HCT116 (cell line): ENCODE results near the gene DPF3. TPM values are rescaled to one million over a fixed set of nuclear protein-coding genes. Genes with fewer than 3 reads are reported as not detected.

ENCODE experiments used
- ATAC-seq: fragments of 200-7000 bp; cut with Tn5 transposase; 2 replicates; pipeline ENCODE4 v1.9.1; 2020; ENCODE audit warnings: mild to moderate bottlenecking, moderate library complexity
- BruUV-seq: library from RNA; stranded (reverse); fragments of 400-500 nt; replicated peaks from 2 replicates; lab custom pipeline; 2021; lab: Mats Ljungman, UMichigan
- CTCF ChIA-PET: fragments of 300-600 bp; sonication (Branson Sonifier 250); formaldehyde crosslinking; loops from one replicate; lab custom pipeline; 2021; ENCODE audit warnings: antibody characterized with exemption; lab: Charles Lee
- POLR2A ChIA-PET: fragments of 300-600, 350-600 bp; sonication (Branson Sonifier 250); formaldehyde crosslinking; loops from one replicate; lab custom pipeline; 2021; ENCODE audit warnings: antibody characterized with exemption; lab: Charles Lee
- RAD21 ChIA-PET, 2 experiments: fragments of 300-600 bp; sonication (Branson Sonifier 250); formaldehyde crosslinking; loops; one replicate each; lab custom pipeline; 2023; ENCODE audit warnings: low total read pairs in 2 of 2; ENCODE audit not compliant: uncharacterized antibody in 2 of 2, unreplicated experiment in 2 of 2, low non-redundant PET in 1 of 2; lab: Charles Lee
- DNase-seq: peaks from one replicate; pipeline ENCODE4 v3.0.0-alpha.2; 2010; ENCODE audit warnings: low read depth, low spot score
- H2AFZ ChIP-seq: fragments of 200-600 bp; shearing (Covaris generic), sonication (generic); 2 replicates; pipeline ENCODE4 v1.6.1; 2017; ENCODE audit warnings: low read depth, mixed run types, mixed read lengths, antibody characterized with exemption, low read length; ENCODE audit not compliant: poor library complexity, severe bottlenecking
- H3K27ac ChIP-seq: 2 replicates; pipeline ENCODE4 v1.5.1; 2012; ENCODE audit warnings: low read depth, low read length
- H3K27me3 ChIP-seq: fragments of 200-600 bp; sonication (generic); 2 replicates; pipeline ENCODE4 v1.6.1; 2016; ENCODE audit warnings: mixed run types, low read length, mixed read lengths; ENCODE audit not compliant: insufficient read depth
- H3K36me3 ChIP-seq, 2 experiments: fragments of 200-500 bp in 1 of 2; fragments of 200-600 bp in 1 of 2; sonication (Bioruptor generic) in 1 of 2; sonication (generic) in 1 of 2; 2 replicates each; pipeline versions ENCODE4 v1.5.1 to v1.6.1; 2014 to 2016; ENCODE audit warnings: low read length in 2 of 2, inconsistent platforms in 1 of 2, mixed read lengths in 1 of 2, mixed run types in 1 of 2; ENCODE audit not compliant: insufficient read depth in 2 of 2, control insufficient read depth in 1 of 2
- H3K4me1 ChIP-seq, 2 experiments: fragments of 200-600 bp in 1 of 2; sonication (generic) in 1 of 2; 2 replicates each; pipeline versions ENCODE4 v1.5.1 to v1.6.1; 2012 to 2017; ENCODE audit warnings: low read length in 2 of 2, inconsistent platforms in 1 of 2, mild to moderate bottlenecking in 1 of 2, mixed read lengths in 1 of 2, mixed run types in 1 of 2, moderate library complexity in 1 of 2; ENCODE audit not compliant: insufficient read depth in 2 of 2, control insufficient read depth in 1 of 2
- H3K4me2 ChIP-seq: fragments of 200-600 bp; sonication (generic); 2 replicates; pipeline ENCODE4 v1.6.1; 2017; ENCODE audit warnings: mixed run types, low read length, mixed read lengths
- H3K4me3 ChIP-seq, 2 experiments: fragments of 200-600 bp in 1 of 2; sonication (generic) in 1 of 2; replicated peaks in 1 of 2; 2 replicates each; pipeline ENCODE4 v1.5.1; 2011 to 2016; ENCODE audit warnings: low read length in 2 of 2, control low read depth in 1 of 2, low read depth in 1 of 2, mild to moderate bottlenecking in 1 of 2, mixed read lengths in 1 of 2, mixed run types in 1 of 2
- H3K79me2 ChIP-seq: fragments of 200-600 bp; sonication (generic); 2 replicates; pipeline ENCODE4 v1.6.1; 2017; ENCODE audit warnings: mild to moderate bottlenecking, mixed run types, low read length, moderate library complexity, mixed read lengths; ENCODE audit not compliant: insufficient read depth
- H3K9ac ChIP-seq: fragments of 200-600 bp; sonication (generic); 2 replicates; pipeline ENCODE4 v1.6.1; 2016; ENCODE audit warnings: low read length, mixed read lengths
- H3K9me2 ChIP-seq: fragments of 200-600 bp; sonication (generic), shearing (Covaris generic); 2 replicates; pipeline ENCODE4 v1.6.1; 2017; ENCODE audit warnings: mixed run types, mild to moderate bottlenecking, moderate library complexity; ENCODE audit not compliant: insufficient read depth
- H3K9me3 ChIP-seq, 2 experiments: fragments of 200-500 bp in 1 of 2; fragments of 200-600 bp in 1 of 2; sonication (Bioruptor generic) in 1 of 2; sonication (generic) in 1 of 2; 2 replicates each; pipeline ENCODE4 v1.6.1; 2014 to 2017; ENCODE audit warnings: low read length in 2 of 2, mixed read lengths in 2 of 2, inconsistent platforms in 1 of 2, low read depth in 1 of 2, mild to moderate bottlenecking in 1 of 2, mixed run types in 1 of 2, moderate library complexity in 1 of 2; ENCODE audit not compliant: control insufficient read depth in 1 of 2, insufficient read depth in 1 of 2
- H4K20me1 ChIP-seq: fragments of 200-600 bp; sonication (generic), shearing (Covaris generic); 2 replicates; pipeline ENCODE4 v1.6.1; 2017; ENCODE audit warnings: mixed run types, mild to moderate bottlenecking, moderate library complexity; ENCODE audit not compliant: insufficient read depth
- CBX3 ChIP-seq: IDR thresholded peaks from 2 replicates; pipeline ENCODE4 v1.6.1; 2012; ENCODE audit warnings: low read depth
- CEBPB ChIP-seq: IDR thresholded peaks from 2 replicates; pipeline ENCODE4 v1.6.1; 2012; ENCODE audit warnings: low read depth
- EGR1 ChIP-seq: IDR thresholded peaks from 2 replicates; pipeline ENCODE4 v1.6.1; 2012; ENCODE audit warnings: low read depth
- ELF1 ChIP-seq: IDR thresholded peaks from 2 replicates; pipeline ENCODE4 v1.6.1; 2012; ENCODE audit warnings: low read depth, borderline replicate concordance
- EZH2 ChIP-seq: fragments of 200-600 bp; sonication (generic); IDR thresholded peaks from 2 replicates; pipeline ENCODE4 v1.6.1; 2017; ENCODE audit warnings: antibody characterized with exemption, mixed run types
- EZH2phosphoT487 ChIP-seq: fragments of 200-600 bp; IDR thresholded peaks from 2 replicates; pipeline ENCODE4 v1.6.1; 2018; ENCODE audit warnings: antibody characterized with exemption, borderline replicate concordance
- FOSL1 ChIP-seq: IDR thresholded peaks from 2 replicates; pipeline ENCODE4 v1.6.1; 2012; ENCODE audit warnings: low read depth
- JUND ChIP-seq: IDR thresholded peaks from 2 replicates; pipeline ENCODE4 v1.6.1; 2012
- POLR2A ChIP-seq: IDR thresholded peaks from 2 replicates; pipeline ENCODE4 v1.7.0; 2011; ENCODE audit warnings: borderline replicate concordance; ENCODE audit not compliant: insufficient read depth, insufficient read length; ENCODE audit errors: extremely low read depth
- POLR2AphosphoS5 ChIP-seq: IDR thresholded peaks from 2 replicates; pipeline ENCODE4 v1.6.1; 2011; ENCODE audit warnings: mild to moderate bottlenecking, low read depth, low read length, moderate library complexity
- RAD21 ChIP-seq: IDR thresholded peaks from 2 replicates; pipeline ENCODE4 v1.6.1; 2012; ENCODE audit warnings: low read depth, mild to moderate bottlenecking
- SIN3A ChIP-seq: IDR thresholded peaks from 2 replicates; pipeline ENCODE4 v1.6.1; 2012; ENCODE audit warnings: low read depth
- SP1 ChIP-seq: IDR thresholded peaks from 2 replicates; pipeline ENCODE4 v1.6.1; 2012; ENCODE audit warnings: low read depth
- SRF ChIP-seq: IDR thresholded peaks from 2 replicates; pipeline ENCODE4 v1.6.1; 2012; ENCODE audit warnings: low read depth
- YY1 ChIP-seq: IDR thresholded peaks from 2 replicates; pipeline ENCODE4 v1.6.1; 2011; ENCODE audit warnings: low read length, low read depth, moderate library complexity, mild to moderate bottlenecking; ENCODE audit not compliant: insufficient replicate concordance; ENCODE audit errors: extremely low read depth
- ZFX ChIP-seq: fragments of 450-650 bp; IDR thresholded peaks from 2 replicates; pipeline ENCODE4 v1.6.1; 2017
- ZNF274 ChIP-seq: fragments of 200-500 bp; sonication (Bioruptor generic); IDR thresholded peaks from 2 replicates; pipeline ENCODE4 v1.6.1; 2014; ENCODE audit warnings: mild to moderate bottlenecking, low read depth, low read length, inconsistent platforms
- intact Hi-C: fragments of 100-400 bp; cut with micrococcal nuclease; formaldehyde crosslinking; loops from 2 replicates; pipeline ENCODE4 v1.10.0; 2022
- total RNA-seq: library from RNA; stranded (reverse); gene quantifications from one replicate; pipeline ENCODE4 v1.2.1, GENCODE V29; 2021; ENCODE audit not compliant: unreplicated experiment
- TF ChIP-seq, protein P1 (sequence below): IDR thresholded peaks from 2 replicates; pipeline ENCODE4 v1.6.1; 2012
- TF ChIP-seq, protein P2 (sequence below): IDR thresholded peaks from 2 replicates; pipeline ENCODE4 v1.6.1; 2012; ENCODE audit warnings: low read depth
- TF ChIP-seq, protein P3 (sequence below), 3 experiments: fragments of 200-600 bp in 1 of 3; sonication (generic) in 1 of 3; IDR thresholded peaks in 2 of 3; conservative IDR thresholded peaks in 1 of 3; 2 replicates each; pipeline ENCODE4 v1.5.1; 2012 to 2017; ENCODE audit warnings: low read depth in 2 of 3, low read length in 2 of 3, antibody characterized with exemption in 1 of 3, borderline replicate concordance in 1 of 3, control low read depth in 1 of 3, mild to moderate bottlenecking in 1 of 3, mixed read lengths in 1 of 3, mixed run types in 1 of 3, moderate library complexity in 1 of 3; ENCODE audit not compliant: insufficient read depth in 1 of 3

DPF3 gene
- total RNA-seq, 1 experiment from 2014 or later = 0.27 TPM

DNA sequence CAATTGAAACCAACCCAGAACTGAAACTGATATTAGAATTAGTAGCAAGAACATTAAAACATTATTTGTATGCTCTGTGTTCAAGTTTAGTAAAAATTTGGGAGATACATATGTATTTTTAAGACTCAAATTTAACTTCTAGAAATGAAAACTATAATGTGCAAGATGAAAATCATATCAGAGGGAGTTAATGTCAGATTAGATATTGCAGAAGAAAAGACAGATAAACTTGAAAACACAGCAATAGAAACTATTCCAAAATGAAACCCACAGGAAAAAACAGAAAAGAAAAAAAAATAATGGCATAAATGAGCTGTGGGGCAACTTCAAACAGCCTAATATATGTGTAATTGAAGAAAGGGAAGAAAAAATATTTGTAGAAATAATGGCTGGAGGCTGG, 134.9 kb downstream of the DPF3 start:
- CTCF ChIA-PET = no interaction called here

More for the DNA sequence above, 134.9 kb downstream of the DPF3 start:
- H4K20me1 ChIP-seq = no peaks in the 10 kb centered on the region
- no peak overlapping the region for H3K9ac ChIP-seq
- no peaks in the 10 kb centered on the region for H3K9me2 ChIP-seq
- no peak overlapping the region for H3K4me2 ChIP-seq
- intact Hi-C loops = no loop called here
- H3K27ac ChIP-seq = no peak overlapping the region
- H3K79me2 ChIP-seq = no peaks in the 10 kb centered on the region
- no peaks in the 10 kb centered on the region for H3K4me1 ChIP-seq
- ChIA-PET RAD21 (no interaction called here), POLR2A (no interaction called here)
- no peak overlapping the region for H2AFZ ChIP-seq
- TF ChIP-seq YY1 (no peak), JUND (no peak), ZFX (no peak), POLR2A (no peak), EZH2 (no peak), CEBPB (no peak), RAD21 (no peak), SIN3A (no peak), CBX3 (no peak), EZH2phosphoT487 (no peak), SRF (no peak), EGR1 (no peak), FOSL1 (no peak), ZNF274 (no peak), ELF1 (no peak), POLR2AphosphoS5 (no peak), SP1 (no peak)
- TF ChIP-seq, protein P1, sequence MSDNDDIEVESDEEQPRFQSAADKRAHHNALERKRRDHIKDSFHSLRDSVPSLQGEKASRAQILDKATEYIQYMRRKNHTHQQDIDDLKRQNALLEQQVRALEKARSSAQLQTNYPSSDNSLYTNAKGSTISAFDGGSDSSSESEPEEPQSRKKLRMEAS = no peak
- TF ChIP-seq, protein P2, sequence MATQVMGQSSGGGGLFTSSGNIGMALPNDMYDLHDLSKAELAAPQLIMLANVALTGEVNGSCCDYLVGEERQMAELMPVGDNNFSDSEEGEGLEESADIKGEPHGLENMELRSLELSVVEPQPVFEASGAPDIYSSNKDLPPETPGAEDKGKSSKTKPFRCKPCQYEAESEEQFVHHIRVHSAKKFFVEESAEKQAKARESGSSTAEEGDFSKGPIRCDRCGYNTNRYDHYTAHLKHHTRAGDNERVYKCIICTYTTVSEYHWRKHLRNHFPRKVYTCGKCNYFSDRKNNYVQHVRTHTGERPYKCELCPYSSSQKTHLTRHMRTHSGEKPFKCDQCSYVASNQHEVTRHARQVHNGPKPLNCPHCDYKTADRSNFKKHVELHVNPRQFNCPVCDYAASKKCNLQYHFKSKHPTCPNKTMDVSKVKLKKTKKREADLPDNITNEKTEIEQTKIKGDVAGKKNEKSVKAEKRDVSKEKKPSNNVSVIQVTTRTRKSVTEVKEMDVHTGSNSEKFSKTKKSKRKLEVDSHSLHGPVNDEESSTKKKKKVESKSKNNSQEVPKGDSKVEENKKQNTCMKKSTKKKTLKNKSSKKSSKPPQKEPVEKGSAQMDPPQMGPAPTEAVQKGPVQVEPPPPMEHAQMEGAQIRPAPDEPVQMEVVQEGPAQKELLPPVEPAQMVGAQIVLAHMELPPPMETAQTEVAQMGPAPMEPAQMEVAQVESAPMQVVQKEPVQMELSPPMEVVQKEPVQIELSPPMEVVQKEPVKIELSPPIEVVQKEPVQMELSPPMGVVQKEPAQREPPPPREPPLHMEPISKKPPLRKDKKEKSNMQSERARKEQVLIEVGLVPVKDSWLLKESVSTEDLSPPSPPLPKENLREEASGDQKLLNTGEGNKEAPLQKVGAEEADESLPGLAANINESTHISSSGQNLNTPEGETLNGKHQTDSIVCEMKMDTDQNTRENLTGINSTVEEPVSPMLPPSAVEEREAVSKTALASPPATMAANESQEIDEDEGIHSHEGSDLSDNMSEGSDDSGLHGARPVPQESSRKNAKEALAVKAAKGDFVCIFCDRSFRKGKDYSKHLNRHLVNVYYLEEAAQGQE = no peak
- TF ChIP-seq, protein P3, sequence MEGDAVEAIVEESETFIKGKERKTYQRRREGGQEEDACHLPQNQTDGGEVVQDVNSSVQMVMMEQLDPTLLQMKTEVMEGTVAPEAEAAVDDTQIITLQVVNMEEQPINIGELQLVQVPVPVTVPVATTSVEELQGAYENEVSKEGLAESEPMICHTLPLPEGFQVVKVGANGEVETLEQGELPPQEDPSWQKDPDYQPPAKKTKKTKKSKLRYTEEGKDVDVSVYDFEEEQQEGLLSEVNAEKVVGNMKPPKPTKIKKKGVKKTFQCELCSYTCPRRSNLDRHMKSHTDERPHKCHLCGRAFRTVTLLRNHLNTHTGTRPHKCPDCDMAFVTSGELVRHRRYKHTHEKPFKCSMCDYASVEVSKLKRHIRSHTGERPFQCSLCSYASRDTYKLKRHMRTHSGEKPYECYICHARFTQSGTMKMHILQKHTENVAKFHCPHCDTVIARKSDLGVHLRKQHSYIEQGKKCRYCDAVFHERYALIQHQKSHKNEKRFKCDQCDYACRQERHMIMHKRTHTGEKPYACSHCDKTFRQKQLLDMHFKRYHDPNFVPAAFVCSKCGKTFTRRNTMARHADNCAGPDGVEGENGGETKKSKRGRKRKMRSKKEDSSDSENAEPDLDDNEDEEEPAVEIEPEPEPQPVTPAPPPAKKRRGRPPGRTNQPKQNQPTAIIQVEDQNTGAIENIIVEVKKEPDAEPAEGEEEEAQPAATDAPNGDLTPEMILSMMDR (IDR thresholded peaks at IDR 0.05 in 2 of 3, conservative IDR thresholded peaks at IDR 0.05 in 1 of 3; ENCODE audit: borderline replicate concordance in 1 of 3, insufficient read depth in 1 of 3, low read depth in 2 of 3, low read length in 2 of 3) = no peak
- BruUV-seq = no TSS peak
- no peaks in the 10 kb centered on the region for H3K27me3 ChIP-seq
- DNase-seq (no peak), ATAC-seq (no peak)
- H3K36me3 ChIP-seq = no peaks in the 10 kb centered on the region
- H3K9me3 ChIP-seq = peaks cover 0 to 16% of the 10 kb centered on the region in 2 experiments; a peak in 2 of 4 replicates
- H3K4me3 ChIP-seq = no peak overlapping the region
